ENCODE data around the gene CASP4.

CASP4 gene

DNA sequence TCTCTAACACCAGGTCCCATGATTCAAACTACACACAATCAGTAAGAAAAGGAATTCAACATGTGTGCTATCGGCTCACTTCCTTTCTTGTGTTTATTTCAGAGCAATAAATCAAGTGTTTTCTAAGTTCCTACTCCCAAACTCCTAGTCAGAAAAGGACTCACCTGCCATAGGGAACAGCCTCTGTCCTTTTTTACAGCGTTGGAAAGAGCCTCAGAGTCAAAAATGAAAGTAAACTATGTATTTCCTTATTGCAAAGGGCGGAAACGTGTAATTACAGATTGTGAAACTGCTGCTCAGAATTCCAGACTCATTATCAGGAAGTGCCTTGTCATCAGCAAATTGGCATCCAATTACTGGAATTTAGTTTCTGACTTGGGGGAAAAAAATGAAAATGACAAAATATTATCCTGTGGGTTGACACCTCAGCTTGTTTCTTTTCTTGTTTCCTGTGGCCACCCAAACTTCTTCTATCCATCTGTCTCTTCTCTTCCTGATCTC lies at the start of gene CASP4:
Gene CASP4, minus strand, starts transcription at position 220 of the 501 bp plus-strand sequence. Its CDS starts 49 bp downstream, at position 171.
- DNase-seq (ENCODE audit: low read depth), result peak; percentile 50
- TF ChIP-seq, protein P1, sequence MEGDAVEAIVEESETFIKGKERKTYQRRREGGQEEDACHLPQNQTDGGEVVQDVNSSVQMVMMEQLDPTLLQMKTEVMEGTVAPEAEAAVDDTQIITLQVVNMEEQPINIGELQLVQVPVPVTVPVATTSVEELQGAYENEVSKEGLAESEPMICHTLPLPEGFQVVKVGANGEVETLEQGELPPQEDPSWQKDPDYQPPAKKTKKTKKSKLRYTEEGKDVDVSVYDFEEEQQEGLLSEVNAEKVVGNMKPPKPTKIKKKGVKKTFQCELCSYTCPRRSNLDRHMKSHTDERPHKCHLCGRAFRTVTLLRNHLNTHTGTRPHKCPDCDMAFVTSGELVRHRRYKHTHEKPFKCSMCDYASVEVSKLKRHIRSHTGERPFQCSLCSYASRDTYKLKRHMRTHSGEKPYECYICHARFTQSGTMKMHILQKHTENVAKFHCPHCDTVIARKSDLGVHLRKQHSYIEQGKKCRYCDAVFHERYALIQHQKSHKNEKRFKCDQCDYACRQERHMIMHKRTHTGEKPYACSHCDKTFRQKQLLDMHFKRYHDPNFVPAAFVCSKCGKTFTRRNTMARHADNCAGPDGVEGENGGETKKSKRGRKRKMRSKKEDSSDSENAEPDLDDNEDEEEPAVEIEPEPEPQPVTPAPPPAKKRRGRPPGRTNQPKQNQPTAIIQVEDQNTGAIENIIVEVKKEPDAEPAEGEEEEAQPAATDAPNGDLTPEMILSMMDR (IDR thresholded peaks at IDR 0.05; ENCODE audit: insufficient read depth, low read depth, low read length, missing control alignments), result no peak
- peak within 1 kb of the TSS; percentile 92 for H3K4me3 ChIP-seq (ENCODE audit: low read depth, low read length)

DNA sequence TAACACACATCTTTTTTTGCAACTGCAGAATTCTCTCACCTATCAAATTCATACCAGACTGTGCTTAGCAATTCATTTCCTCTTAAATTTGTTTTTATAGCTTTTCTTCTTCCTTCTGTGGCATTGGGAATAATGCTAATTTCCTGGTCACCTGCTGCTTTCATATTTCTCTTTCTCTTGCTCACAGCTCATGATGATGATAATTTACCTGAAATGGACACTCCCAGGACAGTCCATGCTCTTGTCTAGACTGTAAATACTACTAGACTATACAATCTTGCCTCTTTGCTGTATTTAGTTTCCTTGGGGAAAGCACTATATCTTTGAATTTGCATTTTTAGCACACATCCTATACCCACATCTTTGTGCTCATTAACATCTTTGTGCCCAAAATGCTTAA lies 39.1 kb upstream of the CASP4 start:
- H3K4me3 ChIP-seq (ENCODE audit: low read depth, low read length), result no peak overlapping the region
- no peak for DNase-seq (ENCODE audit: low read depth)
- TF ChIP-seq, protein P1 (IDR thresholded peaks at IDR 0.05; ENCODE audit: insufficient read depth, low read depth, low read length, missing control alignments), result no peak

DNA sequence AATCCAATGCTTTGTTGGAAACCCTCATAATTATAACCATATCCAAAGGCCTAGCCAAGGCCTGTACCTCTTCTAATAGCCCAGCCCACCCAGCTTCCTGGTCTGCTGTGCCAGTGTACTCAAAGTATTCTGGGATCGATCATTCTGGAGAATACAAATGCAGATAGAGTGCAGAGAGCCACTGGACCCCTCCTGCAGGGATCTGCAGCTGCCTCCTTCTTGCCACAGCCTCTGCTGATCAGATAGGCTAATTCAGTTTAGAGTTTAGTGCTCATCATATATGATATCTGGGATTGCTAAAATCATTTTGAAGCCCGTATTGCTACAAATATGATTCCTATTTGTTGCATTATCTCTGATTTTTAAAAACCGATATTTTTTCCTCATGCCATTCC lies 37.1 kb upstream of the CASP4 start:
- no peak for DNase-seq (ENCODE audit: low read depth)
- TF ChIP-seq, protein P1 (IDR thresholded peaks at IDR 0.05; ENCODE audit: insufficient read depth, low read depth, low read length, missing control alignments), result no peak
- H3K4me3 ChIP-seq (ENCODE audit: low read depth, low read length), result no peak overlapping the region

DNA sequence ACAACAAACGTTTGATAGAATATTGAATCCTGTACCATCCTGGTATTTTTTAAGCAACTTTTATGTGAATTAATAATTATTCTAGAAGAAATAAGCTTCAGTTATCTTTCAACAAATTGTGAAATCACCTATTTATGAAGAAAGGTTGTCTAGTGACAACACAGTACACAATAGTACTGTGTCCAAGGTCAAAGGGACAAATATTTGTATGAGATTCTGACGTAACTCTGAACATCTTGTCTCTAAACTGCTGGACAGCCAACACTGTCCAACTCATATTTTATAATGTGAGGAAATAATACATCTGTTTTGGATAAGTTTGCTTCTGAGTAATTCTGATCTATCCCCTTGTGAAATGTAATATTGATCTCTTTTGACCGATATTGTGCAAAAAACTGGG lies 35.6 kb upstream of the CASP4 start:
- DNase-seq (ENCODE audit: low read depth), result no peak
- H3K4me3 ChIP-seq (ENCODE audit: low read depth, low read length), result no peak overlapping the region
- TF ChIP-seq, protein P1 (IDR thresholded peaks at IDR 0.05; ENCODE audit: insufficient read depth, low read depth, low read length, missing control alignments), result no peak

DNA sequence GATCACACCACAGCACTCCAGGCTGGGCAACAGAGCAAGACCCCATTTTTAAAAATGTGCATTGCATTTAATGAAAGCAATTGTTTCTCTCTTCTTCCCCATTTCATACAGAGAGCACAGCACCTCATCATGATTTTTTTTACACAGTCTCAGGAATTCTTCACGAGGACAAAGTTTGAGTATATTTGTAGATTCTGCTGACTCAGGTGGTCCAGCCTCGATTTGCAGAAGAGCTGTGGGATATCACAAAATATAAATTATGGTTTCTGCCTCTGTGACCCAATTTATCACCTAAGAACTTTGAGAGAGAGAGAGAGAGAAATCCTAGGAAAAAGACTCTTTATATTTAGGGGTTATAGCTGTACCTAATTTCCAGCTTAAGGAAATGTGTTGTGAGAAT lies 34.8 kb upstream of the CASP4 start:
- no peak overlapping the region for H3K4me3 ChIP-seq (ENCODE audit: low read depth, low read length)
- TF ChIP-seq, protein P1 (IDR thresholded peaks at IDR 0.05; ENCODE audit: insufficient read depth, low read depth, low read length, missing control alignments), result no peak
- DNase-seq (ENCODE audit: low read depth), result no peak

DNA sequence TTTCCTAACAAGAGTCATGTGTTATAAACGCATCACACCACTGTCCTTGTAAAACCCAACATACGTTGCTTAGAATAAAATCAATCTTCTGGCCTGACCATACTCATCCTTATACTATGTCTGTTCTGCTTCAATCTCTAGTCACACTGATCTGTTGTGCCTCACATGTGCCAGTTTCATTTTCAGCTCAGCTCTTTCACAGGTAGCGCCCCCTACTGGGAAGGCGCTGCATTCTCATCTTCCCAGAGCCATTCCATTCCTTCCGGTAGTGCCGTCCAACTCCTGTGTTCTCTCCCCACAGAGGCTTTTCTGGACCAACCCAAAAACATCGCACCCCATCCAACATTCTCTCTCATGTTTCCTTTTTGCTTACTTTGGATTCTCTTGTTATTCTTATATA lies 32.4 kb upstream of the CASP4 start:
- TF ChIP-seq, protein P1 (IDR thresholded peaks at IDR 0.05; ENCODE audit: insufficient read depth, low read depth, low read length, missing control alignments), result peak; percentile 83
- H3K4me3 ChIP-seq (ENCODE audit: low read depth, low read length), result no peak overlapping the region
- DNase-seq (ENCODE audit: low read depth), result peak; percentile 57

DNA sequence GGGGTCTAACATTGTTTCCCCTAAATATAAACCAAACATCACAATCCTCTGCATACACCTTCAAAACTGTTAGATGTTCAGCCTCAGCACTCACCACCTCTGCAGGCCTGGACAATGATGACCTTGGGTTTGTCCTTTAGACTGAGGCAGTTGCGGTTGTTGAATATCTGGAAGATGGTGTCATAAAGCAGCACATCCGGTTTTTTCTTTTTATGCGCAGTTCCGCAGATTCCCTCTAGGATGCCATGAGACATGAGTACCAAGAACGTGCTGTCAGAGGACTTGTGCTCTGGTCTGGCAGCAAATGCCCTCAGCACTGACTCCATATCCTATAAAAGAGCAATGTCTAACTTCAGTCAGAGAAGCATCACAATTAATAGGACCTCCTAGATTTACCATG lies 31.8 kb upstream of the CASP4 start:
- peak; percentile 19 for DNase-seq (ENCODE audit: low read depth)
- H3K4me3 ChIP-seq (ENCODE audit: low read depth, low read length), result no peak overlapping the region
- TF ChIP-seq, protein P1 (IDR thresholded peaks at IDR 0.05; ENCODE audit: insufficient read depth, low read depth, low read length, missing control alignments), result peak; percentile 8
